Stimulated activated CD8-positive, alpha-beta memory T cell treated with anti-CD3 and anti-CD28 coated beads, Interleukin-4, amount 100 ng/mL, for 48 hours (primary cell): Measurements from ENCODE around the gene HIP1R.
A peak's percentile ranks its signal among the peaks of the same experiment; 100 is the strongest.

Source experiments
- DNase-seq: peaks from one replicate; pipeline ENCODE4 v3.0.0-alpha.2; 2020

Gene HIP1R

DNA sequence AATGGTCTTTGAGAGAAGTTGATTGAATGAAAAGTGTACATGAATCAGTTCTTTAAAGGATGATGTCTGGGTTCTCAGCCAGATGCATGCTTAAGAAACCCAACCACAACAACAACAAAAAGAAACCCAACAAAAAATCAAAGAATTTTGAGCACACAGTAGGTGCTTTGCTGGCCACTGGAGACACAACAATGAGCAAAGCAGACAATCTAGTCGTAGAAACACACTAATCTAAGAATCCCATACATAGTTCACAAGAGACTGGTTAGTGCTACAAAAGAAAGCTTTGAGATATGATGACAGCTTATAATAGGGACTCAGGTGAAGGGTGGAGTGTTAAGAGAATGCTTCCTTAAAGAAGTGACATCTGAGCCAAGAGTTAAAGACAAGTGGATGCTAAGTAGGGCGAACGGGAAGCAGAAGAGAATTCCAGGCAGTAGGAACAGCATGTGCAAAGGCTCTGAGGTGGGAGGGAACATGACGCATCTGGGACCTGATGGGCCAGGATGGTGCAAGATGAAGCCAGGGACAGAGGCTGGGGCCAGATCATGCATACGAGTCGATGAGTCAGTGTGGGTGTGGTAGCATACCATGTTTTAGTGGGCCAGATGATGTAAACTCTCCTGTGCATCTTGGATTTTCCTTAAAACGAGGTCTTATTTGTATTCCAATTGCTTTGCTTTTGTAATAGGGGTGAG is 4.6 kb upstream of the HIP1R start:
- DNase-seq: no peak

DNA sequence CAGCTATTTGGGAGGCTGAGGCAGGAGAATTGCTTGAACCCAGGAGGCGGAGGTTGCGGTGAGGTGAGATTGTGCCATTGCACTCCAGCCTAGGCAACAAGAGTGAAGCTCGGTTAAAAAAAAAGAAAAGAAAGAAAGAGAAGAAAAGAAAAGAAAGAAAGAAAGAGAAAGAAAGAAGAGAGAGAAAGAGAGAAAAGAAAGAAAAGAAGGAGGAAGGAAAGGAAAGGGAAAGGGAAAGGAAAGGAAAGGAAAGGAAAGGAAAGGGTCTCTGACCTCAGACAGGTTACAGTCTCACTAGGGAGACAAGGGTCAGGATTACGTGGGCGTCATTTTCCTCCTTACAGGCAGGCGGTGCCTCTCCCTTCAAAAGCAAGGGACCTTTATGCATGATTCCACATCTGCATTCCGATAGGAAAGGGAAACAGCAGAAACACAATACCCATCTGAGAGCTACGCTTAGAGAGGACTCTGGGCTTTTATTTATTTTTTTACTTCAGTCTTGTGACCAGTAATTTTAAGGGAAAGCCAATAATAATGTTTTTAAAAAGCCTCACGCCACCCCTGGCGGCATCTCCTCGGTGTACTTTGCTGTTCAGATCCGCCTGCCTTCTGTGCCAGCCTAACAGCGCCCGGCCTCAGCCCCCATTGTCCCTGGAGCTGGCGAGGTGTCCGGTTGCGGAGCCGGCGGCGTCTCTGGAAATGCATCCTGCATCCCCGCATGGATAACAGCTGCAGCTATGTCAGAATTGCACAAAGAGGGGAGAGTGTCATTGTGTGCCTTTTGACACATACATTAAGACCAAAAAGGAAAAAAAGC is 945 bp upstream of the HIP1R start:
- peak; percentile 37 for DNase-seq

DNA sequence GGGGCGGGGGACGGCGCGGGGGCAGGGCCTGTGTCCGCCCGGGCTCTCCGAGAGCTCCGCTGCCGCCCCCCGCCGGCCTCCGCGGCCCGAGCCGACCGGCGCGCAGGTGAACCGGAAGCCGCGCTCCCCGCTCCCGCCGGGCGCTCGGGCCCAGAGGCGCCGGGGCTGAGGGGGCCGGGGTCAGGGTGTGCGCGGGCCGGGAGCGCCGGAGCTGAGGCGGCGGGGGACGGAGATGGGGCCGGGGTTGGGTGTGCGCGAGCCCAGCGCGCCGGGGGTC is 431 bp downstream of the HIP1R start:
- peak; percentile 44 for DNase-seq

DNA sequence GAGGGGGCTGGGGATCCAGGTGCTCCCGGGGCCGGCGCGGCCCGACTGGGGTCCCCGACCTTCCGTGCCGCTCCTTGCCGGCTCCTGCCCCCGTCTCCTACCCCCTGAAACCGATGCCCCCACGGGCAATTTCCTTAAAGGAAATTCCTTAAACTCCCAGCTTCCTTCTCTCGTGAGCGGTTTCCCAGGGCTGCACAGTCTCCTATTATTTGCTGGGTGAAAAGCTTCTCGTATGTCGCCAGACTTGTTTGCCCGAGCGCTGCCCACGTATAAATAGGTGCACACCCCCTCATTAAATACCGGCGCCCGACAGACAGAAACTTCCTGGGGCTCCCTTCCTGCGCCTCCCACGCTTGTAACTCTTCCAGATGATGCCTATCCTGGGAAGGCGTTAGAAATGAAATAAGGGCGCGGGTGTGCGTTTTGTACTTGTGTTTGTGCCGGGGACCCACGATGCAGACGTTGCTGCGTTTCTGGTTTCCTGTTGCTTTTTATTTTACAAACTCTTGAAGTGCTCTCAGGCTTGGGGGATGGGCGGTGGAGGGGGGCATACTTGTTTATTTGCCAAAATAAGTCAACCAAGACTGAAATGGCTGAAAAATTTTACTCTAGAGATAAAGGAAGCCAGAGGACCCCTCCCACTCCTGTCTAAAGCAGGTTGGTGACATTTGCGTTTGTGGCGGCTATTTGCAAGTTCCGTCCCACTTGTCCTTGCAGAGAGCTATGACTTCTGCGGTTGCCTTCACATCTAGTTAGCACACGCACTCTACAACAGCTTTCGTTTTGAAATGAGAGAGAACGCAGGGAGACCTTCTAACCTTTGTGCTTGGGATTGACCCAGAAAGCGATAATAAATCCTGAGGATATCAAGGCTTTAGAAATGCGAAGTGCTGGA is 1.0 kb downstream of the HIP1R start:
- peak; percentile 51 for DNase-seq

DNA sequence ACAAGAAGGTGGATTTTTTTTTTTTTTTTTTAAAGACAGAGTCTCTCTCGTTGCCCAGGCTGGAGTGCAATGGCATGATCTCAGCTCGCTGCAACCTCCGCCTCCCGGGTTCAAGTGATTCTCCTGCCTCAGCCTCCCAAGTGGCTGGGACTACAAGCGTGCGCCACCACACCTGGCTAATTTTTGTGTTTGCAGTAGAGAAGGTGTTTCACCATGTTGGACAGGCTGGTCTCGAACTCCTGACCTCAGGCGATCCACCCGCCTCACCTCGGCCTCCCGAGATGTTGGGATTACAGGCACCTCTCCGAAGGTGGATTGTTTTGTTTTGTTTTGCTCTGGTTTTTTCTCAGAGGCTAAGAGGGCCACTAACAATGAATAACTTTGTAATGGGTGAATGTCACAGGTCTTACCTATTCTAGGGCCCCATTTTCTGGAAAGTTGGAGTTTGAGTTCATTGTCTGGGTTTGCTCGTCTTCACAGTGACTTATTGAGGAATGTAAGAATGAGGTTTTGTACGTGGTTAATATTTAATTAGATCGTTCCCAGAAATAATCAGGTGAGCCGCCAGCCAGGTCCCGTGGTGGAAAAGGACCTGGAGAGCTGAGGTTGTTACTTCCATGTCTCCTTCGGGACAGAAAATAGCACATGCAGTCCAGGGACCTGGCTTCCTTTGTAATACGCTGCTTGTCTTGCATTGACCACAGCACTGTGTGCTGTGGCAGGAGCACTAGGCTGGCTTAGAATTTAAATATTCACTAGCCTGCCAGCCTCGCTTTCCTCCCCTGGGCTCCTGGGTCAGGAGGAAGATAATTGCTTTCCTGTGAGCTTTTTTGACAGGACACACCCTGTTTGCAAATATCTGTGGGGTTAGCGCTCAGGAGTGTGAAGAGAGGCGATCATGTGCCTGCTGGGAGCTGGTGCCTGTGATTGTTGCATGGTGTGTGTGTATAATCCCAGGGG is 2.3 kb downstream of the HIP1R start:
- DNase-seq: no peak

DNA sequence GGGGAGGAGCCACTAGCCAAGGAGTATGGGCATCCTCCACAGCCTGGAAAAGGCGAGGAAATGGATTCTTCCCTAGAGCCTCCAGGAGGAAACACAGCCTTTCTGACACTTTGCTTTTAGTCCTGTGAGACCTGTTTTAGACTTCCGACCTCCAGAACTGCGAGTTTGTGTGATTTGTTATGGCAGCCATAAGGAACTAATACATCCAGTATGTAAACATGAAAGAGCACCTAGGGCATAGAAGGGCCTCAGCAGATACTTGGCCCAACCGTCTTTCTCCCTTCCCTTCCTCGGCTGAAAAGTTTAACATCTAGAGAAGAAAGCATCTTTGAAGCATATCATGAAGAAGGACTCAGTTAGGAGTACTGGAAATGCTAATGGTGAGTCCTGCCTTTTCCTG is 3.6 kb downstream of the HIP1R start:
- DNase-seq: no peak

DNA sequence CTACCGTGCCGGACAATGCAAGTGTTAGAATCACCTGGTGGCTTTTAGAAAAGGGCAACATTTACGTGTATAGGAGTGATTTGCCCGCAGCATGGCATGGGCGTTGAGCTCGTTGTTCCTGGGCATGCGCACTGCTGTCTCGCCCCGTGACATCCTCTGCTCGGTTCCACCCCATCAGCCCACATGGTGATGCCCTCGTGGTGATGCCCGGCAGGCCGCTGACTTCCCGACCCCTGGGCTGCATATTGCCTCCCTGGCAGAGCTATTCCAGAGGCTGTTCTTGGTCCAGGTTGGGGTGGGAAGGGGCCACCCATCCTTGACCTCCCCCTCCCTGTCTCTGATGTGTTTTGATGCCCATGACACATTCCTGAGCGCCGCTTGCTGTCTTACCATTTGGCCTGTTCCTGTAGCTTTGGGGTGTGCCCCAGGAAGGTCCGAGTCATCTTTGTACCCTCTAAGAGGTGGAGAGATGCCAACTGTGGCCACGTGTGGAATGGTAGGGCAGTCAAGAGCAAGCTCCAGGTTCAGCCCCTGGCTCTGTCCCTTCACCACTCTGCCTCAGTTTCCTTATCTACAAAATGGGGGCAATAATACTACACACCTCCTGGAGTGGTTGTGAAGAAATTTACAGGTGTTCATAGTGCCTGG is 4.8 kb downstream of the HIP1R start:
- DNase-seq: no peak

DNA sequence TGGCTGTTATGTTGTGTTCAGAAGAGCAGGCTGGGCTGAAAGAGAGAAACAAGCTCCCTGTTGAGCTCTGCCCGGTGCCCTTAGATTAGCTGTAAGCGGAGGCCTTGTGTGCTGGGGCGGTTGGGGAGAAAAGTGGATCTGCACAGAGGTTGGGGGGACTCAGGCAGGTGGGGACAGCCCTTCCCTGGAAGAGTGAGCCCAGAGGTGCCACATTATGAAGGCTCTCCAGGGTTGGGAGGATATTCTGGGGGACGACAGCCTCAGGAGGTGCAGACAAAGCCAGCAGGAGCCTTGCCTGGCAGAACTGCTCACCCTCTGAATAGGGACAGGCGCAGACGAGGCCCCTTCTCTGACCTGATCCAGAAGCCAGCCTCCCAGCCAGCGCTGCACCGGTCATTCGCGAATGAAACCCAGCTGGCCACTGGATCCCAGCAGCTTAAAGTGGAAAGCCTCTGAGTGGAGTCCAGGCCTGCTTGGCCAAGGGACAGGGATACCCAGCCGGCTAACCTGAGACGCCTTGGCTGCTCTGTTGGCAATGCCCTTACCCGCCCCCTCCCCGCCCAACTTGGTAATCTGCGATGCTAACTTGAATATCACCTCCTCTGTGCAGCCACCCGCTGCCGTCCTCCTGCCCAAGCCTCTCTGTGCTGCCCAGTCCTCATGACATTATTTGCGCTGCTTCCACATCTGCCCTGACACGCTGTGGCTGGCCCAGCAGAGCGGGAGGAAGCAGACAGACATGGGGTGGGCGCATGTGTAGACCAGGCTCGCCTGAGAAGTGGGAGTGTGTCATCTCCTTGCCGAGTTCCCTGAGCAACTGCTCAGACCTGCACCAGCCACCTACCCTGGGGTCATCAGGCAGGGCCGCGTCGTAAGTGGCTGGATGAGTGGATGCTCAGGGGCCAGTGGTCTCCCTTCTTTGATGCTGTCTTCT is 5.6 kb downstream of the HIP1R start:
- DNase-seq: no peak

DNA sequence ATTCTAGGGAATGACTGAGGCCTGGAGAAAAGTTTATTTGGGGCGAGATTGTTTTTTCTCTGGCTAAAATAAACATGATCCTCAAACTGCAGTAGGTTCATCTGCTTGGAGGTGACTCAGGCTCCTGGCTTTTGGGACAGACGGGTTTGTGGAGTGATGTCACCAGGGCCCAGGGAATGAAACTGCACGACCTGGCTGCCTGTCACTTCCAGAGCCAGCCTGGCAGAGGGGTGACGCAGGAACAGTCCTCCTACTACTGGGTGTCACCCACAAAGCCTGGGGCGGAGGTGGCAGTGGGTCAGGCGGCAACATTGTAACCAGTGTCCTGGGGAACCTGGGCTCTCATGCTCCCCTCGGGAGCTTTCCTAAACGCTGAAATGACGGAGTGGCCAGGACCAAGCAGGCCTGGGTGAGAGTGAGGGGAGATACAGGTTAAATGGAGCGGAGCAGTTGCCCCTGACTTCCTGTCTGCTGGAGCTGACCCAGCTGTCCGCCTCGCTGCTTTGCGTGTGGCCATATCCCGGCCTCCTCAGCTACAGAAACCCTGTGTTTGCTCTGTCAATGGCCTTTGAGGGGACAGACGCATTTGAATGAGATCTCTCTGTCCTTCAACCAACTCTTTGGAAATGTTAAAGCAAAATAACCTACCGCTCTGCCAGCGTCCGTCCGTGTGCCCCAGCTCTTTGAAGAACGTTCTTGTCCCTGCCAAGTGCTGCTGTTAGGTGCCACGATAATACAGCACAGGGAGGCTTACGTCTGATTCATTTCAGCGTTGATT is 6.5 kb downstream of the HIP1R start:
- no peak for DNase-seq

DNA sequence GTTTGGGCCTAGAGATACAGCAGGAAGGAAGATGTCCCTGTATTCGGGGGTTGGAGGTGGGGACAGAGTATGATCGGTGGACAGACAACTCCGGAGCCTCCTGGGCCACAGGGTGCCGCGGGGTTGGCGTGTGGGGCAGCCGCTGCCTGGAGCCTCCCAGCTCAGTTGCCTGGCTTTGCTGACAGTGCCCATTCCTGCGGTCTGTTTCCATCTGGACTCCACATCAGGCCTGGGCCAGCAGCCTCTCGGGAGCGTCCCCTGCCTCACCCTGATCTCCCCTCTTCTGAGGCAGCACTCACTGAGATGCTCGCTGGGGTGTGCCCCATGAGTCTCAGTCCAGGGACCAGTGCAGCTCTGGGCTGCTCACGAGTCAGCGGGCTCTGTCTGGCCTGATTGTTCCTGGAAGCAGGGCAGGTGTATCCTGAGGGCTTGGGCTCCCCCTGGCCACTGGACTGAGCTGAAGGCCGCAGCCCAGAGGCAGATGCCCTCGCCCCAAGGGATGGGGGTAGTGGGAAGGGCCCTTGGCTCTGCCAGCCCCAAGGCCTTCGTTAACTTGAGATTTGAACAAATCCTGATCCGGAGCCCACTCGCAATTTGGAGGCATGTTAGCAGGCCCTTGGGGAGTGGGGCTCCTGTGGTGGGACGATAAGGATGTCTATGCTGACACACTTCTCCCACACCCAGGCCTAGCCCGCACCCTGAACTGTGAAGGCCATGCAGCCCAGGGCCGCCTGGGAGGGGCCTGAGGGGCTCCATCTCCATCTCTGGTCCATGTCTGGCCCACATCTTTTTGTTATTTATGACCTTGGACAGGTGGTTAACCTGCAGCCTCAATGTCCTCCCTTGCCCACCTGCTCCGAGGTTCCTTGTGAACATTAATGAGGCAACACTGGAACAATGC is 7.5 kb downstream of the HIP1R start:
- no peak for DNase-seq

DNA sequence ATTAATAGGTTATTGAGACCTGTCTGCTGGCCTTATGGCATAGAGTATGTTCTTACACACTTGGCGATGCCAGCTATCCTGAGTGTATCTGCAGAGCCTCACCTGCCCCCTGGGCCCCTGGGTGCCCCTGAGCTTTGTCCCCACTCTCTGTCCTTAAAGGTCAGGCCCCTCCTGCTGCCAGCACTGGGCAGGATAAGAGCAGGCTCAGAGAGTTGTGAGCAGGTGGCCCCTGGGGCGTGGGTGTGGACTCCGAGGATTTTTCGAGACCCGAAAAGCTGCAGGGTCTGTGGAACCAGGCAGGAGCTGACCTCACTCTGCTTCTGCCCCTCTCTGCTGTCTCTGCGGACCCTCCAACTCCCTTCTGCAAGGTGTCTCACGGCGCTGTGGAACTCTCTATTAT is 8.2 kb downstream of the HIP1R start:
- no peak for DNase-seq

DNA sequence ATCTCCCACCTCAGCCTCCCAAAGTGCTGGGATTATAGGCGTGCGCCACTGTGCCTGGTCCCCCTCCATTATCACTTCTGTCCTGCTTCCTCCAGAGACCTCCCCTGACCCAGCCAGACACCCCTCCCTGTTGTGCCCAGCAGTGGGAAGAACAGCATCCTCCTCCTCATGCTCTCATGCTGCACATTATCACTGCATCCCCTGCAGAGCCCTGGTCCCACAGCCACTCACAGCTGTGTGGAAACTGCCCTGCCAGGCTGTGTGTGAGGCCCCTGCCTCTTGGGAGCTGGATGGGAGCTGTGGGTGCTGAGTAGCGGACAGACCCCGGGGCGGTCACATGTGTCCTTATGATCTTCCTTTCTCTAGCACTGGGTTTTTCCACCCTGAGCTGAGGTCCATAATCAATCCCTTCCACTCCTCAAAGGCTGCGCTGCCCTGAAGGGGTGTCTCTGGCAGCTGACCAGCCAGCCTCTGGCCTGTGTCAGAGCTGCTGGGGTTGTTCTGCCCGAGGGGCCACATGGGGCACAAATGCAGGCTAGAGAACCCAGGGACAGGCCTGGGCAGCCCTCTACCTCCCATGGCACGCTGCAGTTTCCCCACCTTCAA is 9.2 kb downstream of the HIP1R start:
- no peak for DNase-seq

DNA sequence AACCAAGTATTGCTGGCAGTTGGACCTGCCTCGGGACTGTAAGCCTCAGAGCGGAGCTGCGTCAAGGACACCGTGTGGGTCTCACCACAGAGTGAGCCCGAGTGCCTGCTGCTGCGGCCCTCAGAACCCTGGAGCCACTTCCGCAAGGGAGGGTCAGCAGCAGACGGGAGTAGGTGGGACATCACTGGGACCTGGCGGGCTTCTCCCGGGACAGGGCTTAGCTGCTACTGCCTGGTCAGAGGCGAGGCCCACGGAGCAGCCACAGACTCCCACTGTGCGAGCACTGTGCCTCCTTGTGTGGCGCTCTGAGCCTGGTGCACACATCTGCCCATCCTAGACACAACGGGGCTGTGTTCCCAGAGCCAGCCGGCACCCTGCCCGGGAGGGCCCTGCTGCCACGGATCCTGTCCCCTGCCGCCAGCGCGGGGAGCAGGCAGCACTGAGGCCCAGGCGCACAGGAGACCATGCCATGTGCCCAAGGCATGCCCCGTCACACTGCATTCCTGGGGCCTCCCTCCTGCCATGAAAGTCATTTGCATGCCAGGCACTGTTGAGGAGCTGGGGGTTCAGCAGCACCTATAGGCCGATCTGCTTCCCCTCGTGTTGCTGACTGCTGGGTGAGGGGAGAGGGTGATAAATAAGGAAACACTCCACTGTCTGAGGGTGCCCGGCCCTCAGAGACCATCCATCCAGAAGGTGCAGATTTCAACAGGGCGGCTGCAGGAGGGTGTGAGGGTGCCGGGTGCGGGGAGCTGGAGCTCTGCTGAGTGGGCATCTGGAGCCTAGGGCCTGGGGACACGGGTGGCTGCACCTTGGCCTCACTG is 10.0 kb downstream of the HIP1R start:
- DNase-seq: no peak

DNA sequence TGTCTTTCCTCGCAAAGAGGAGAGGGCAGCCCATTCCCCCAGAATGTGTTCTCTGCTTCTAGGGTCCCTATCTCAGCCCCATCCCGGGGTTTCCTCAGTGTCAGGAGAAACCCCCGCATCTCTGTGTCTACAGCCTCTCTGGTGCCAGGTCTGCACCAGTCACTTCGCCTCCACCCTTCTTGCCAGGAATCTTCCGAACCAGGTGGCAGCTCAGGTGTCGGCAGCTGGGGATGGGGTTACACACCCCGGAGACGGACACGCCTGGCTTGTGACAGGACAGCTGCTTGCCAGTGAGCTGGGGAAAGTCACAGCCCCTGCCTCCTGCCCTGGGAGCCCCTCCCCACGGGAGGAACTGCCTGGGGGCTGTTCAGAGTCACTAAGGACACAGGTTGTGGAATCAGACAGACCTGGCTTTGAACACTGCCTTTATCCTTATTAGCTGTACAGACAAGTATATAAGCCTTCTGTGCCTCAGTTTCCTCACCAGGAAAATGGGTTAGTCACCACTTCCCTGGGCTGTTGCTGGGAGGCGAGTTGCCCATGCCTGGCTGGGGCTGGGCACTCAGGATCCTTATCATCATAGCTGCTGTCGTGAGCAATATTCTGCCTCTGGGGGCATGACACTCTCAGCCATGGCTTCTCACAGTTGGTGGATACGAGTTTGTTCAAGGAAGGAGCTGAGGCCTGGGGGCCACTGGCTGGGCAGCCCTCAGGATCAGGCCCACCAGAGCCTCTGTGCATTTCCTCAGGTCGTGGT is 10.8 kb downstream of the HIP1R start:
- no peak for DNase-seq

DNA sequence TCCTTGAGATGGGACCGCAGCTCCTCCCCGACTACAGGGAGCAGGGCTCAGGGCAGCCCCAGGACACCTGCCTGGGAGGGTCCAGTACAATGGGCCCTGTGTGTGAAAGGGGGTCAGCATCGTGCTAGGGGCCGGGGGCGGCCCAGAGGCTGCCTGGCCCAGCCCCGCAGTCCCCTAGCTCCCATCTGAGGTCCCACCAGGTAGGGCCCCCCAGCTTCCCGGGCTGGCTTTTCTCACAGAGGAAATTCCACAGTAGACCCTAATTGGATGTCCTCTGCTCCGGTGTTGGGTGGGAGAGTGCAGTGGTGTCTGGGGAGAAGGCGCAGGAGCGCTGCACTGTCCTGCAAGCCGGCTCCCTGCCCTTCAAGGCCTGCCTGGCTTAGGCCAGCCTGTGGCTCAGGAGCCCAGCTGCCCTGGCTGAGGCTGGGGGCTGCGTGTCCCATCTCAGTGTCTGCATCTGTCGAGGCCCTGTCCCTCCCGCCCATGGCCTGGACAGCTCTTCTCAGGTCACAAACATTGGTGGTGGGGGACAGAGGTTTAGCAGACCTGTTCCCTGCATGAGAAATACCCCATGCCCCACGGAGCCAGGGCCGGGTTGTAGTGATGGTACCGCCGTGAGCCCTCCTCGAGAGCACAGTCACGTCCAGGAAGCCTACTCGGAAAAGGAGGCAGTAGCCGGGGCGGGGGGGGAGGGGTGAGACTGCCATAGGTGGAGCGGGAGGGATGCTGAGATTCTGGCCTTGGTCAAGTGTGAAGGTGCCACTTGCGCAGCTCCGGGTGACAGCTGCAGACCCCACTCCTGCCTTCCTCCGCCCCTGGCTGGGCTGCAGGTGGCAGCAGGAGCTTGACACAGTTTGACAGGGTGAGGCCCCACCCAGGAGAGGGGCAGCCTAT is 11.6 kb downstream of the HIP1R start:
- DNase-seq: no peak

DNA sequence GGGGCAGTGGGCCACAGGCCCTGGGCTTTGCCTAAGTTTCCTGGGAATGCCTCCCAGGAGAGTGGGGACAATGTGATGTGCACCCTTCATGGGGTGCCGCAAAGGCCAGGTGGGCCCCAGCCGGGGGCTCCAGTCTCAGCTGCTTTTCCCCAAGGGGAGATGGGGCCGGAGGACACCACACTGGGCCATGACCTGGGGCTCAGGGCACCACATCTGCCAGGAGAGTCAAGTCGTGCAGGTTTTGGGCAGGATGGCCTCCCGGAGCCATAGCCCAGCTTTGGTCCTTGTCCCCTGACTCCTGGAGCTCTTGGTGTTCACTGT is 12.2 kb downstream of the HIP1R start:
- no peak for DNase-seq
